HG03565 (cell line): ENCODE results near the gene PDE5A.

Source experiments
- ATAC-seq: cut with Tn5 transposase; IDR thresholded peaks from one replicate; pipeline ENCODE4 v1.9.1; 2021; ENCODE audit warnings: mild to moderate bottlenecking, moderate library complexity; ENCODE audit not compliant: unreplicated experiment

The PDE5A gene

DNA sequence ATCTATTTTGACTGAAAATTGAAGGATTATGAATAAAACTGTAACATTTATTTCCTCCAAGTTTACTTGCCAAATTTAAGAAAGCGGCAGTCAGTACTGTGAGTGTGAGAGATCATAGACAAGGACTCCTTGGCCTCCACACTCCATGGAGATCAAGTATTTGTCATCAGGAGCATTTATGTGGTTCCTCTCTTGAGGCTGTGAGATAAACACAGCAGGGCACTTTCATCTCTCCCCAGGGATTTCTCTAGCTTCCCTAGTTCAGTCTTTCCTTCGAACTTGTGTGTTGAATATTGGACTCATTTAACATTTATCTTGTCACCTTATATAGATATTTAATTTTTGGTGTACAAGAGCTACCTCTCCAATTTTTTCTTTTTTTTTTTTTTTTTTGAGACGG, 40.8 kb downstream of the PDE5A start:
- no peak for ATAC-seq

- no peak for ATAC-seq
These were observed 42.8 kb downstream of the PDE5A start for GRCh38 chr4:119585771-119586170.

DNA sequence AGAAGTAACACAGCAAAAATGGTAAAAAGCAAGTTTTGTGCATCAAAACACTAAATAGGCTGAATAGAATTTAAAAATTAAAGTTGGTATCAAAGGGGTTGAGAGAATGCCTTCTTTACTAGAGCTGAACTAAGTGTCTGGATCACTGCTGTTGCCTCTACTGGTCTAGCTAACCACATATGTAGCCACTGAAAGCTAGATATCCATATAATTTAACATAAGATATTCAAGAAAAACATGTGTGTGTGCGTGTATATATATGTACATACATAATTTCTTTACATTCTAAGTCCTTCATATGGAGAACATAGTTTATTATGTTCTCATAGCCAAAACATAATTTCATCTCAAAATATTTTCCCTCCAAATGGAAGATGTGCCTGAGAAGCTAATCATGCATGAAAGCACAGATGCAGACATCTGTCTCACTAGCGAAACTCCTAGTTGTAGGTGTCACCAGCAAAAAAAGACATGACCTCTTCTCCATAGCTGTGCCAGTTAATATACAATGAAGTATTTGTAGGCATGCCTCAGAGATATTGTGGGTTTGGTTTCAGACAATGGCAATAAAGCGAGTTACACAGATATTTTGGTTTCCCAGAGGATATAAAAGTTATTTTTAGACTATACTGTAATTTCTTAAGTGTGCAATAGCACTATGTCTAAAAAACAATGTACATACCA, 47.3 kb downstream of the PDE5A start:
- ATAC-seq, result no peak

GRCh38 chr4:119580293-119580692, 48.3 kb downstream of the PDE5A start:
- no peak for ATAC-seq

GRCh38 chr4:119579823-119580222, 48.8 kb downstream of the PDE5A start:
- ATAC-seq, result no peak

DNA sequence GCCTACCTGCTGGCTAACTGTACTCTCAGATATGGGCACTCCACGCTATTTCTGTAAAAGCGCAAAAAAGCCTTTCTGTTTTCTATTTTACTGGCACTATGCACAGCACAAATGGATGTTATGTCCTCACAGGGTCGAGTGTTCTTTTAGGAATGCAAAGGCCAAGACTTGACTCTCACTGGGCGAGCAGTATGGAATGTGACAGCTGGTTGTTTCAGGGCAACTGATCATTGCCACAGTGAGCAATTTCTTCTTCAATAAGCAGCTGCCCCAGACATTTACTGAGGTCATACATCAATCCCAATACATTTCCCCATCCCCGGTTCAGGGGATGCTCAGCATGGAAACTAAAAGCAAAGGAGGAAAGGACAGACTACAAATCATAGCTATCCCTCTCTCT, 58.2 kb downstream of the PDE5A start:
- ATAC-seq, result no peak

DNA sequence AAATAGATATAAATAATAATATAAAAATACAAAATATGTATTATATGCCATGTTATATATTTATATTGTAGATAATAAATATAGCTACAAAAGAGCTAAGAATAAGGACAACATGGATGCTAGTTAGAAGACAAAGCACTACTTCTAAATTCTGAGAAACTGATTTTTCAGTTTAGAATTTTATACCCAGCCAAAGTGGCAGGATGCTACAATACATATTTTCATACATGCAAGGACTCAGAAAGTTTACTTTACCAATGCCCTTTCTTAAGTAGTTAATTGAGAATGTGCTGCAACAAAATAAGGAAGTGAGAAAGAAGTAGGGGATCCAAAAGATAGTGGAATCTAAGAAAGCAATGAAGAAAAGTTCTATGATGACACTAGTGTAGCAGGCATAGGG, 64.5 kb downstream of the PDE5A start:
- ATAC-seq, result no peak

DNA sequence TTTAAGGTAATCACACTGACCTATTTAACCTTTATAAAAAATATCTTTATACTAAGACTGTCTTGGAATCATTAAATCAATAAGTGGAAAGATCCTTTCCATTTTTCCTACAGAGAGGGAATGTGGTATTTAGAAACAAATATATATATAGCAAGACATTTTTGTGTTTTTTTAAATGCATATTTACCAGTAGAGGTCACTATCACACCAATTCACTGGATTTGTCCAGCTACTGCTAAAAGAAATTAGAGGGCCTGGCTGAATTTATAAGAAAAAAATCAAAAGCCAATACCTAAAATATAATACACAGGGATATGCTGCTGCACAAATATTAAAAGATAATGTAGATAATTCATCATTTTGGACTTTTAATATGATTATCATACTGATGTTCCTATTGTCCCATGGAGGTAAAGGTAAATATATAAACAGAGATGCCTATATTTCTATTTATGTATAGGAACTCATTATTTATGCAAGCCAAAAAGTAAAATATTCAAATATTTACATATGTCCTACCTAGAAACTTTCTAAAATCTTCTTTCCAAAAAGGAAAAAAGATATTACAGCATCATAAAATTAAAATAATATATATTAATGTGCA, 69.5 kb downstream of the PDE5A start:
- no peak for ATAC-seq

GRCh38 chr4:119550857-119551532, 77.6 kb downstream of the PDE5A start:
- ATAC-seq, result no peak

DNA sequence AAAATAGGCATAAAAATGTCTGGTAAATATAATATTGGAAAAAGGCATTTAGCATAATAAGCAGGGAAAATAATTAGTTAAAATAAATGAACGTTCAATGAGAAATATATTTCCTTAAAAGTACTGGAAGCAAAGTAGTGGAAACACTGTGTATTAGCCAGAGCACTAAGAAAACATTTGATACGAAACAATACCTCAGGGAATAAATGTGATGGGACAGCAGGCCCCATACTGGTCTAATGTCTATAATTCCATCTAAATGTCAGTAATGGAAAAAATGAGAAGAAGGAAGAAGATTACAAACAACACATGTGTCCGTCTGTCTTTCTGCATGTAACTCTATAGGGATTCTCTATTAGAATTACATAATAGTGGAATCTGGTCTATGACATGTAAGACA, 79.0 kb downstream of the PDE5A start:
- ATAC-seq, result no peak

DNA sequence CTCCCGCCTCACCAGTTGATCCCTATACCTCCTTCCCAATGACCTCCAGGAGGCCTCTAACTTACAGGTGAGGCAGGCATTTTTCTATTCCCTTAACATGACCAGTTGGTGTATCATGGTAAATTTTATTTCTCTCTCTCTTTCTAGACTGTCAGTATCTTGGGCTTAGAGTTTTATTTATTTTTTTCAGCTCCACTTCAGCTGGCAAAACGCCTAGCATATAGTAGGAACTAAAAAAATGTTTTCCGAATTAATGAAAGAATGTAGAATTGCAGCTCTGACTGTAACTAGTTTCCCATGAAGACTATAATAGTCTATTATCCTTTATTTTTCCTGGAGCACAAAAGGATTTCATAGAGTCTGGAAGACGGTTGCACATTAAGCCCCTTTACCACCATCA, 84.8 kb downstream of the PDE5A start:
- no peak for ATAC-seq

DNA sequence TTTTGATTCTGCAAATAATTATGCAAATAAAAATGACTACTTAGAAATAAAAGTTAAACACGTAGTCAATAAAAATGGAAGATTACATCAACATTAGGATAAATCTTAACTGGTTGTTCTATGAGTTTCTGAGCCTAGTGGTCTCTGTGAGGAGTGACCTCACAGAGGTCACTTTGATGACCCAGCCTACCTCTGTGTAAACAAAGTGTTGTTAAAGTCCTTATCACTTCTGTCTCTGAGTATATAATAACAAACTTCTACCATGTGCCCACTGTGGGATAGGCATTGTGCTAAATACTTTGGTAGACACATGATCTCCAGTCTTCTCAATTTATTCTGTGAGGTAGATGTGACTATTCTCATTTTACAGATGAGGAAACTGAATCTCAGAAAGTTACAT, 85.4 kb downstream of the PDE5A start:
- ATAC-seq, result no peak

DNA sequence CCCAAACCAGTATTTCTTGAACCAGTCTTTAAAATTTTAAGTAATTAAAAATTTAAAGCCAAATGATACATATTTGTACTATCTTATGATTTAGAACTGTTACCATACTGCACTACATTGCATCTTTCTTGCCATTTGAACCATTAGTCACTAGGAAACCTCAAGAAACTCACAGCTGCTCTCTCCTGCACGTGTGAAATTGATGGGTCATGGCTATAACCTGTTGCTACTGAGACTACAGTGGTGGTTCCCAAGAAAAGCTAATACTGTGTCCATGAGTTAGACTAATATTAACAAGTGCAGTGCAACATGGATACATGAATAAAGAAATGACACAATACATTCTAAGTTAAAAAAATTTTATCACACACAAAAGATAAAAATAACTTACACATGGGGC, 88.4 kb downstream of the PDE5A start:
- ATAC-seq, result no peak

DNA sequence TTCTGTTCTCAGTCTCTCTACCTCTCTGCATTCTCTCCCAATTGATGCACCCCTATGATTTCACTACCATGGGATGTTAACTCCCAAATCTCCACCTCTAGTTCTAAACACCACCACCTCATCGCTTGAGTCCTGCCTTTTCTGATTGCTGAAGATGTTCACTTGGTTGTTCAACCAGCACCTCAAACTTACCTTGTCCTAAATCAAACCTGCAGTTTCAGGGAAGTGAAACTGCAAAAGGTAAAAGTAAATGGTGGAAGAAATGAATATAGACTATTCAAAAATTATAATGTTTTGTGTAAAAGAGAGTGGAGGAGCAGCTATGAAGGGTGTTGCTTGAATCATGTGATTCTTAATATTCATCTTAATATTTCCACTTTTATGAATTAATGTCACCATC, 91.0 kb downstream of the PDE5A start:
- ATAC-seq, result no peak

DNA sequence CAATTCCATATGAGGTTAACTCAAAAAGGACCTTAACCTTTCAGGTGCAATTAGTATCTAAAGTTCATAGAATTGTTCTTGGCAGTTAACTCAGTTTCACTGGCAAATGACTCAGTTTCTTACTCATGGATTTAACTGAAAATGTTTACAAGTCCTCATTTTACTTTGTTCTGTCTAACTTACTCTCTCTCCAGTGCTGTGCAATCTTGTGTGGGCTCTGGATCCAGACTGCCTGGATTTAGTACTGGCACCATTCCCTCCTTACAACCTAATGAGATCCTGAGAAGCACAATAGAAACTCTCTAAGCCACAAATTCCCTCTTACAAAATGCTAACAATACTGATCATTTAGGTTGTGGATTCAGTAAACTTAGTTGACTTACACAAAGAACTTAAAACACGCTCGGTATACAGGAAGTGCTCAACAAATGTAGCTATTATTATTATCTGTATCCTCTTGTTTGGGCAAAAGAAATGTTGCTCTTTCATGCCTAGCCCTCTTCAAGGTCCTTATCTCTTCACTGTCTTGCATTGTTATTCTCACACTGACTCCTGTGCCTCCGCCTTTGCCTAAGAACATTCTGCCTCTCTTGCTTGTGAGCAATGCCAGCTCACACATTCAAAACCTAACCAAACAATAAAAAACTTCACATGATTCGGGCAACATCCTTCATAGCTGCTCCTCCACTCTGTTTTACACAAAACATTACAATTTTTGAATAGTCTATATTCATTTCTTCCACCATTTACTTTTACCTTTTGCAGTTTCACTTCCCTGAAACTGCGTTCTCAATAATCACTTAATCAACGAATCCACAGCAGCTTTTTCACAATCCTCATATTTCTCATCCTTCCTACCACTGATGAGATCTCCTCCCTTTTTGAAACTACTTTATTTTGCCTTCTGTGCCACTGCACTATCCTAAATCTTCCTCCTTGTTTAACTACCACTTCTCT, 91.8 kb downstream of the PDE5A start:
- ATAC-seq, result no peak

DNA sequence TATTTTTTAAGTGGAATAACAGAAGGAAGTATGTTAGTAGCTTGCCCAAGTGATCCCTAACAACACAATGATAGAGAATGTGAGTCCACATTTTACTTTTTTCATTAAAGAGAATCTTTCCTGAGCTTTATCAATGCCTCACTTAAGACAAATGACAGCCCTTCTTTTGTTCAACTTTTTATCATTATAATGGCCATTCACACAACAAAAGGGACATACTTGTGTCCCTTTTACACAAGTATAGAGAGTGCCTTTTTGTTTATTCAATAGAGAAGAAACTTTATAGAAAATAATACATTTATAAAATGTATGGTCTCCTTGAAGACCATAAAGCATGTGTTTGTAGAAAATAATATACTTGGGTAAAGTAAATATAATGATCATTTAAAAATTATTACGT, 96.3 kb downstream of the PDE5A start:
- ATAC-seq, result no peak

- no peak for ATAC-seq
These were observed 98.8 kb downstream of the PDE5A start for GRCh38 chr4:119529788-119530187.

DNA sequence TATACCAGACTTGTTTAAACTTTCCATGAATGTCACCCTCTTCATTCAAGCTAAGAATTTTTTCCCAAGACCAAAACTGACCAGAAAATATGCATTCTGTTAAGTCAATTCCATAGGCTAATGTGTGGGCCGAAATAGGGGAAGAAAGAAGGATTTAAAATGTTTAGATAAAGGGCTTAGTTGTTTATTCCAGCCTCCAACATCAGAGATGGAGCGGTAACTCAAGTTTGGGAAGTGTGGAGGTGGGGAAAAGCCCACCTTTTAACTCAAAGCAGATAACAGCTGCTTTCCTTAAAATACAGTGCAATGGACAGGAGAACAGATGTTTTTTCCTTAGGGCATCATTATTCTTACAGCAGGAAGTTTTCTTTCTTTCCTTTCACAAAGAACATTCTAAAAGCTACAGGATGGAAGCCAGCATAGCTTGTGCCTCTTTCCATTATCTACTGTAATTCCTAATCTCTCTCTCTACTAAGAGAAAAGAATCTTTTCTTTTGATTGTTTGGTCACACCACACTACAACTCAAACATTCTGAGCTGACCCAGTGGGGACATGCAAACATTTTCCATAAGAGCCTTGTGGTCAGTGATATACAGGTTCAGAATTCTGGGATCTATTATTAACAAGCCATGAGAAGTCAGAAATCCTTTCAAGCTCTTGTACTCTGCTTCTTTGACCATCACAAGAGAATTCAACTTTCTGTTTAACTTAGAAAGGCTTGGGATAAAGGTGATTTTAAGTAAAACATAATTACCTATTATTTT, 101.6 kb downstream of the PDE5A start:
- no peak for ATAC-seq

GRCh38 chr4:119525771-119526712, 102.6 kb downstream of the PDE5A start:
- no peak for ATAC-seq
